ENCODE data around the gene RUNX1. TPM values are rescaled to one million over a fixed set of nuclear protein-coding genes. Genes with fewer than 3 reads are reported as not detected.

RUNX1 gene
- total and polyA plus RNA-seq, 10 of the 15 experiments (the other 5 are each of a cell fraction or from before 2014, with no cell fraction given), result 0.90 to 15.2 (median 4.1) TPM

GRCh38 chr21:34881839-34882371 is 167.2 kb downstream of the RUNX1 start:
- ChIA-PET POLR2A (no interaction called here), SMC1A (ENCODE audit: uncharacterized antibody, unreplicated experiment) (interaction anchor here (1.2 kb wide), 1 partner anchor 36 kb away, joined by 3 read pairs; no protein-coding TSS in a partner anchor), RAD21 (ENCODE audit: unreplicated experiment) (interaction anchor here (0.7 kb wide), 1 partner anchor 36 kb away, joined by 3 read pairs; no protein-coding TSS in a partner anchor), CTCF (no interaction called here)
- Histone ChIP-seq H3K4me2 (ENCODE audit: control insufficient read depth, insufficient read depth) (peak overlapping the region; percentile 28; the same call in 1 of the 2 replicates), H3K79me2 (ENCODE audit: control insufficient read depth, insufficient read depth, low read length) (no peaks in the 10 kb centered on the region; the same call in 1 of the 2 replicates), H3K27me3 (replicated peaks in 1 of 2; ENCODE audit: control insufficient read depth in 2 of 2, insufficient read depth in 2 of 2, low read length in 1 of 2) (no peaks in the 10 kb centered on the region; a peak in 1 of 4 replicates), H4K20me1 (ENCODE audit: control insufficient read depth, insufficient read depth) (no peaks in the 10 kb centered on the region), H3K36me3 (ENCODE audit: control insufficient read depth in 2 of 2, insufficient read depth in 2 of 2, low read length in 1 of 2) (0 out of 4 replicates have a peak, but pooled peaks cover 0 to 5% of the 10 kb centered on the region in 2 experiments), H2AFZ (ENCODE audit: control insufficient read depth, low read depth, low read length) (no peak overlapping the region), H3K4me1 (ENCODE audit: control insufficient read depth, insufficient read depth, low read length) (peaks cover 6% of the 10 kb centered on the region; the same call in 1 of the 2 replicates), H3K9ac (ENCODE audit: control insufficient read depth, insufficient read depth, low read length) (no peak overlapping the region), H3K4me3 (no peak overlapping the region), H3K27ac (ENCODE audit: control insufficient read depth, insufficient read depth) (no peak overlapping the region), H3K9me3 (replicated peaks; ENCODE audit: control insufficient read depth, insufficient read depth, low read length) (no peaks in the 10 kb centered on the region)
- intact Hi-C loops (cut with micrococcal nuclease; ENCODE audit: unreplicated experiment) (loop anchor here (10.0 kb wide), 1 partner anchor 1143 kb away; no protein-coding TSS in a partner anchor), in situ Hi-C loops (cut with MboI) (no loop called here)
- DNase-seq (ENCODE audit: low read depth, low spot score) (no peak), FAIRE-seq (no peak), ATAC-seq (no peak)
- TF ChIP-seq CBX5 (IDR thresholded peaks at IDR 0.05; ENCODE audit: low read depth) (no peak), EED (IDR thresholded peaks at IDR 0.05; ENCODE audit: low read depth) (no peak), MYC (IDR thresholded peaks at IDR 0.05; ENCODE audit: insufficient read depth, insufficient read length, insufficient replicate concordance, low read length, severe bottlenecking) (no peak), ATF7 (IDR thresholded peaks at IDR 0.05; ENCODE audit: low read depth) (no peak), RAD21 (IDR thresholded peaks at IDR 0.05; ENCODE audit: insufficient read depth, low read depth, low read length) (no peak), TBL1XR1 (IDR thresholded peaks at IDR 0.05; ENCODE audit: low read depth, low read length) (no peak), SUZ12 (IDR thresholded peaks at IDR 0.05; ENCODE audit: unreplicated experiment) (no peak), YY1 (IDR thresholded peaks at IDR 0.05; ENCODE audit: low read depth, low read length) (no peak), NFXL1 (IDR thresholded peaks at IDR 0.05; ENCODE audit: borderline replicate concordance) (no peak), SPI1 (IDR thresholded peaks at IDR 0.05; ENCODE audit: borderline replicate concordance, insufficient read depth, low read depth, low read length) (no peak)
- BruUV-seq (replicated peaks), result no TSS peak
- 96% methylated on average over 4 of the region's 4 CpGs for WGBS (ENCODE audit: insufficient coverage, insufficient replicate concordance, low lambda C conversion rate, missing lambda C conversion rate)

All from GM12878 (cell line).